MCF 10A (cell line): ENCODE data around the gene SEMG2. TPM values are rescaled to one million over a fixed set of nuclear protein-coding genes. Genes with fewer than 3 reads are reported as not detected.

Source experiments
- BruUV-seq: library from RNA; stranded (reverse); fragments of 400-500 nt; replicated peaks from 2 replicates; lab custom pipeline; 2021; lab: Mats Ljungman, UMichigan
- CTCF ChIA-PET: fragments of 300-600 bp; sonication (Branson Sonifier 250); formaldehyde crosslinking; extraction: SDS; loops from one replicate; lab custom pipeline; 2021; ENCODE audit warnings: antibody characterized with exemption, inconsistent platforms; lab: Yijun Ruan, JAX
- POLR2A ChIA-PET: fragments of 300-600, 350-650 bp; sonication (Branson Sonifier 250); formaldehyde crosslinking; extraction: SDS; loops from one replicate; lab custom pipeline; 2020; ENCODE audit warnings: antibody characterized with exemption, inconsistent platforms; lab: Yijun Ruan, JAX
- DNase-seq: peaks from one replicate; pipeline ENCODE4 v3.0.0-alpha.2; 2018; ENCODE audit not compliant: unreplicated experiment
- H3K27ac Mint-ChIP-seq: one replicate; pipeline ENCODE4 v1.8.0; 2022; ENCODE audit warnings: mild to moderate bottlenecking, low read depth, mixed read lengths; ENCODE audit not compliant: unreplicated experiment
- H3K27me3 Mint-ChIP-seq: one replicate; pipeline ENCODE4 v1.8.0; 2022; ENCODE audit warnings: mixed read lengths; ENCODE audit not compliant: insufficient read depth, unreplicated experiment
- H3K36me3 Mint-ChIP-seq: one replicate; pipeline ENCODE4 v1.8.0; 2022; ENCODE audit warnings: mild to moderate bottlenecking, moderate library complexity, mixed read lengths; ENCODE audit not compliant: insufficient read depth, unreplicated experiment
- H3K4me1 Mint-ChIP-seq: one replicate; pipeline ENCODE4 v1.8.0; 2022; ENCODE audit warnings: mixed read lengths; ENCODE audit not compliant: insufficient read depth, unreplicated experiment
- H3K4me3 Mint-ChIP-seq: one replicate; pipeline ENCODE4 v1.8.0; 2022; ENCODE audit warnings: mild to moderate bottlenecking, moderate library complexity, mixed read lengths; ENCODE audit not compliant: unreplicated experiment
- H3K9me3 Mint-ChIP-seq: one replicate; pipeline ENCODE4 v1.8.0; 2022; ENCODE audit warnings: mixed read lengths; ENCODE audit not compliant: unreplicated experiment
- CTCF ChIP-seq: fragments of 200-600 bp; IDR thresholded peaks from one replicate; pipeline ENCODE4 v1.8.0; 2022; ENCODE audit warnings: antibody characterized with exemption, mild to moderate bottlenecking; ENCODE audit not compliant: unreplicated experiment
- intact Hi-C: fragments of 100-400 bp; cut with micrococcal nuclease; formaldehyde crosslinking; loops from 2 replicates; pipeline ENCODE4 v1.14.1; 2022
- total RNA-seq: library from RNA; stranded (reverse); gene quantifications from 2 replicates; pipeline ENCODE4 v1.2.3, GENCODE V29; 2022

Gene SEMG2
- total RNA-seq, 1 experiment from 2014 or later: not detected

DNA sequence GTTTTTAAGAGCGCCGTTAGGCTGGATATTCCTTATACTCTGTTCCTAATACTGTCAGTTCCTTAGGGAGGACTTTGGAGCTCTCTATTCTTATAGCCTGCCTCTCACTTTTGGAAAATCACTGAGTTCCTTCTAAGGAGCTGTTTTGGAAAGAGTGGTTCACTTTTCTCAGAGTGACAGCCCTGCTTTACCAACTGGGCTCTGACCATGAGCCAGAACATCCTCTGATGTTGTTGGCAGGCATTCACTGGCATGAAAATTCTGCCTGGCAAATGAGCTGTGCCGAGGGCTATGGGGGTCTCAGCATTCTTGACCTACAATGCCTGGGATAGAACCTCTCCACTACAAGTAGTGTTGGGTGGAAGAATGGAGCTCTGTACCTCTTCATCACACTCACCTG lies 29.2 kb upstream of the SEMG2 start:
- Mint-ChIP-seq H3K36me3 (no peaks in the 10 kb centered on the region), H3K9me3 (no peaks in the 10 kb centered on the region), H3K27me3 (peaks cover 14% of the 10 kb centered on the region), H3K27ac (no peak overlapping the region), H3K4me3 (no peak overlapping the region), H3K4me1 (no peaks in the 10 kb centered on the region)
- POLR2A ChIA-PET: no interaction called here
- no TSS peak for BruUV-seq
- intact Hi-C loops: no loop called here
- no peak for TF ChIP-seq CTCF
- CTCF ChIA-PET: interaction anchor here (2.2 kb wide), 1 partner anchor 99 kb away, joined by 6 read pairs; no protein-coding TSS in a partner anchor
- no peak for DNase-seq

DNA sequence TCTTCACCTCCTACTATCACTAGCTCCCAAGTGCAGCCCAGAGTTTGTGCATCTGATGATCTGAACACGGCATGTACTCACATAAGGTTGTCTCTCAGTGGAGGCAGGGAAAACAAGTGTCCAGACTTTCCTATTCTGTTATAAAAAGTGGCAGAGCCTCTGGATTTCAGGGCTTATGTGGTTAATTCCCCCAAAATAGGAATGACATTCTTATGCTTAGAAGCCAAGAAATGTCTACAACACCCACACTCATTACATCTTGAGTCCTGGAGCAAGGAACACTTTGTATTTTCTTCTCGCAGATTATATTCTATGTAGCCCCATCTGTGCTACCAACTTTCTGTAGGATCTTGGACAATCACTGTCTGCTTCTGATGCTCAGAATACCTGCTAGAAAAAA lies 27.8 kb upstream of the SEMG2 start:
- no peaks in the 10 kb centered on the region for H3K9me3 Mint-ChIP-seq

DNA sequence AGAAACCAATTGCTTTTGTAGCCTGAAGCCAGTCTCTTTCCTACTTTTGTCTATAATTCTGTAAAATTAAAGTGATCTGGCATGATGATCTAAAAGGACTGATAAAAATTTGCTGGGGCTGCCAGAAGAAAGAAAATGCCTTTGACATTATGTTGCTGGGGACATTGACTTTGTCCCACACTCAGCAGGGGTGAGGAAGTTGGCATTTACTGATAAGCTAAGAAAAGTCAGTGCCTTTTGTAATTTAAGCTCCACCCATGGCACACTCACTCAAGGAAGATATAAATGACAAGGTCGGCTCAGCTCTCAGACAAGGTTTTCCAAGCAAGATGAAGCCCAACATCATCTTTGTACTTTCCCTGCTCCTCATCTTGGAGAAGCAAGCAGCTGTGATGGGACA lies 14.4 kb upstream of the SEMG2 start, which contains the start of gene SEMG1:
Gene SEMG1 (plus strand): TSS at position 309 of the 400 bp plus-strand sequence. CDS start 21 bp downstream, at position 330.
- POLR2A ChIA-PET: interaction anchor here (0.6 to 1.2 kb wide), 3 partner anchors 9 to 41 kb away, joined by 3 to 5 read pairs (median 4); partner anchors contain the start of gene SEMG2
- Mint-ChIP-seq H3K4me3 (no peak within 1 kb of the TSS), H3K27ac (no peak within 1 kb of the TSS), H3K36me3 (no peaks in the 10 kb centered on the region), H3K9me3 (peaks cover 6% of the 10 kb centered on the region), H3K27me3 (peaks cover 83% of the 10 kb centered on the region), H3K4me1 (no peaks in the 10 kb centered on the region)
- TF ChIP-seq CTCF: no peak
- intact Hi-C loops: no loop called here
- DNase-seq: no peak
- CTCF ChIA-PET: interaction anchor here (1.9 kb wide), 1 partner anchor 87 kb away, joined by 10 read pairs; no protein-coding TSS in a partner anchor
- BruUV-seq: no TSS peak

More for the DNA sequence above, 27.8 kb upstream of the SEMG2 start:
- Mint-ChIP-seq H3K36me3 (no peaks in the 10 kb centered on the region), H3K27me3 (peaks cover 24% of the 10 kb centered on the region), H3K4me1 (no peaks in the 10 kb centered on the region), H3K27ac (no peak overlapping the region), H3K4me3 (no peak overlapping the region)
- intact Hi-C loops: no loop called here
- CTCF ChIA-PET: interaction anchor here (0.7 to 2.2 kb wide), 3 partner anchors 54 to 101 kb away, joined by 3 to 6 read pairs (median 3); no protein-coding TSS in a partner anchor
- POLR2A ChIA-PET: interaction anchor here (0.6 kb wide), 1 partner anchor 34 kb away, joined by 3 read pairs; no protein-coding TSS in a partner anchor
- BruUV-seq: no TSS peak
- DNase-seq: no peak
- TF ChIP-seq CTCF: no peak

GRCh38 chr20:45209924-45210323 lies 11.2 kb upstream of the SEMG2 start:
- POLR2A ChIA-PET: interaction anchor here (0.8 kb wide), 1 partner anchor 88 kb away, joined by 7 read pairs; no protein-coding TSS in a partner anchor
- no peak for DNase-seq
- no peak for TF ChIP-seq CTCF
- Mint-ChIP-seq H3K4me3 (no peak overlapping the region), H3K4me1 (no peaks in the 10 kb centered on the region), H3K9me3 (no peaks in the 10 kb centered on the region), H3K27me3 (peaks cover 90% of the 10 kb centered on the region), H3K36me3 (no peaks in the 10 kb centered on the region), H3K27ac (no peak overlapping the region)
- BruUV-seq: no TSS peak
- CTCF ChIA-PET: interaction anchor here (0.6 to 0.7 kb wide), 2 partner anchors 70 to 252 kb away, joined by 3 to 5 read pairs; no protein-coding TSS in a partner anchor
- intact Hi-C loops: no loop called here
